Measurements from ENCODE around the gene RAD51B.

GRCh38 chr14:68630611-68631393 lies 811.2 kb downstream of the RAD51B start:
- TF ChIP-seq CTCF (conservative IDR thresholded peaks at IDR 0.05; ENCODE audit: low read depth, low read length) (no peak), EZH2phosphoT487 (IDR thresholded peaks at IDR 0.05; ENCODE audit: borderline replicate concordance, low read length) (no peak), EZH2 (IDR thresholded peaks at IDR 0.05; ENCODE audit: low read length, unreplicated experiment) (no peak)

All from PC-3 (cell line).